Peyer's patch (tissue), 4 donors: ENCODE measurements around the gene RGS3.

Source experiments
- POLR2A ChIP-seq, 2 donors: fragments of 450-650 bp; IDR thresholded peaks; one replicate each; pipeline ENCODE4 v1.5.1; 2017; ENCODE audit warnings: antibody characterized with exemption in 2 of 2, mild to moderate bottlenecking in 2 of 2, moderate library complexity in 2 of 2
- TF ChIP-seq, protein P1 (sequence below), 6 experiments: fragments of 450-650 bp in 4 of 6; fragments of 200-600 bp in 2 of 6; sonication (generic) in 1 of 6; IDR thresholded peaks; one replicate each; pipeline ENCODE4 v1.5.1; 2017 to 2019; ENCODE audit warnings: antibody characterized with exemption in 6 of 6, mild to moderate bottlenecking in 3 of 6, moderate library complexity in 1 of 6

DNA sequence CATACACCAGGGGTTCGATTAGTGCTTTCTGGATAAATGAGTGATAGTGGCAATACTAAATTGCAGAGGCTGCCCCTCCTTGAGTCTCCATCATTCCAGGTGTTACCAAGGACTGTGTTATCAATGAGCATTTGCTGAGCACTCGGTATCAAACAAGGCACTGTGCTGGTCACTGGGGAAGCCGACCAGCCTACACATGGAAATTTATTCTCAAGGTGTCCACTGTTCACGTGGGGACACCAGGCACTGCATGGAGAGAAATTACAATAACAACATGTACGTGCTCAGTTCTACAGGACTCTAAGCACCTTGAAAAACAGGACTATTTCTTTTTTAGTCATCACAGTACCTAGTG lies 22.2 kb downstream of the RGS3 start:
- TF ChIP-seq POLR2A (IDR thresholded peaks at IDR 0.05) = no peak
- TF ChIP-seq, protein P1, sequence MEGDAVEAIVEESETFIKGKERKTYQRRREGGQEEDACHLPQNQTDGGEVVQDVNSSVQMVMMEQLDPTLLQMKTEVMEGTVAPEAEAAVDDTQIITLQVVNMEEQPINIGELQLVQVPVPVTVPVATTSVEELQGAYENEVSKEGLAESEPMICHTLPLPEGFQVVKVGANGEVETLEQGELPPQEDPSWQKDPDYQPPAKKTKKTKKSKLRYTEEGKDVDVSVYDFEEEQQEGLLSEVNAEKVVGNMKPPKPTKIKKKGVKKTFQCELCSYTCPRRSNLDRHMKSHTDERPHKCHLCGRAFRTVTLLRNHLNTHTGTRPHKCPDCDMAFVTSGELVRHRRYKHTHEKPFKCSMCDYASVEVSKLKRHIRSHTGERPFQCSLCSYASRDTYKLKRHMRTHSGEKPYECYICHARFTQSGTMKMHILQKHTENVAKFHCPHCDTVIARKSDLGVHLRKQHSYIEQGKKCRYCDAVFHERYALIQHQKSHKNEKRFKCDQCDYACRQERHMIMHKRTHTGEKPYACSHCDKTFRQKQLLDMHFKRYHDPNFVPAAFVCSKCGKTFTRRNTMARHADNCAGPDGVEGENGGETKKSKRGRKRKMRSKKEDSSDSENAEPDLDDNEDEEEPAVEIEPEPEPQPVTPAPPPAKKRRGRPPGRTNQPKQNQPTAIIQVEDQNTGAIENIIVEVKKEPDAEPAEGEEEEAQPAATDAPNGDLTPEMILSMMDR (IDR thresholded peaks at IDR 0.05) = no peak
